ENCODE measurements around the gene GRIK4. TPM values are rescaled to one million over a fixed set of nuclear protein-coding genes. Genes with fewer than 3 reads are reported as not detected.

Gene GRIK4
- total and polyA plus RNA-seq, 11 donors, result 0.04 to 0.45 (median 0.12) TPM; not detected in 6

GRCh38 chr11:120676991-120677390 lies 165.4 kb downstream of the GRIK4 start:
- no peak overlapping the region for H3K27ac ChIP-seq
- H3K27me3 ChIP-seq, result peaks cover 0 to 58% (median 6%) of the 10 kb centered on the region in 9 donors
- H3K9me3 ChIP-seq, result peaks cover 0 to 3% (median 0%) of the 10 kb centered on the region in 12 donors
- ATAC-seq (no peak), DNase-seq (no peak)
- WGBS, 4 donors, result 41 to 74% (median 60%) methylated on average over 6 of the region's 6 CpGs
- H3K36me3 ChIP-seq, result no peaks in the 10 kb centered on the region
- H3K4me1 ChIP-seq, result peaks cover 0 to 5% (median 0%) of the 10 kb centered on the region in 12 donors
- no peak overlapping the region for H3K4me3 ChIP-seq
- intact Hi-C loops (cut with DNase I), result loop anchor here in 1 of 10 donors (10.0 kb wide), 1 partner anchor 248 kb away; no protein-coding TSS in a partner anchor
- no peak for TF ChIP-seq CTCF (IDR thresholded peaks at IDR 0.05)
- TF ChIP-seq POLR2A (IDR thresholded peaks at IDR 0.05), result no peak

GRCh38 chr11:120680322-120680721 lies 168.8 kb downstream of the GRIK4 start:
- WGBS, 4 donors, result 83 to 93% (median 87%) methylated on average over 5 of the region's 5 CpGs
- intact Hi-C loops (cut with DNase I), result loop anchor here in 8 of 10 donors (5.0 to 10.0 kb wide), 8 partner anchors 264 to 446 kb away; partner anchors contain the start of genes ARHGEF12 (in 1 of the 8) and TLCD5 (in 1 of the 8)
- no peak for ATAC-seq

GRCh38 chr11:120681434-120682331 lies 170.1 kb downstream of the GRIK4 start:
- Histone ChIP-seq H3K36me3 (no peaks in the 10 kb centered on the region), H3K27ac (no peak overlapping the region), H3K9me3 (no peaks in the 10 kb centered on the region), H3K27me3 (peaks cover 0 to 63% (median 8%) of the 10 kb centered on the region in 9 donors), H3K4me1 (no peaks in the 10 kb centered on the region), H3K4me3 (no peak overlapping the region)
- intact Hi-C loops (cut with DNase I), result loop anchor here in 8 of 10 donors (5.0 to 10.0 kb wide), 8 partner anchors 263 to 447 kb away; partner anchors contain the start of genes ARHGEF12 (in 1 of the 8) and TLCD5 (in 1 of the 8)
- 64 to 71% (median 66%) methylated on average over 16 of the region's 16 CpGs for WGBS, 4 donors
- no peak for DNase-seq
- TF ChIP-seq POLR2A (IDR thresholded peaks at IDR 0.05) (no peak), CTCF (IDR thresholded peaks at IDR 0.05) (no peak)
- no peak for ATAC-seq

More at GRCh38 chr11:120680322-120680721, 168.8 kb downstream of the GRIK4 start:
- no peak for DNase-seq
- Histone ChIP-seq H3K9me3 (no peaks in the 10 kb centered on the region), H3K27me3 (peaks cover 0 to 63% (median 8%) of the 10 kb centered on the region in 9 donors), H3K27ac (no peak overlapping the region), H3K4me1 (no peaks in the 10 kb centered on the region), H3K4me3 (no peak overlapping the region), H3K36me3 (no peaks in the 10 kb centered on the region)
- no peak for TF ChIP-seq POLR2A (IDR thresholded peaks at IDR 0.05)
- no peak for TF ChIP-seq CTCF (IDR thresholded peaks at IDR 0.05)

- Histone ChIP-seq H3K27ac (no peak overlapping the region), H3K4me1 (no peaks in the 10 kb centered on the region), H3K27me3 (peaks cover 0 to 63% (median 8%) of the 10 kb centered on the region in 9 donors), H3K4me3 (no peak overlapping the region), H3K9me3 (no peaks in the 10 kb centered on the region), H3K36me3 (no peaks in the 10 kb centered on the region)
- intact Hi-C loops (cut with DNase I), result loop anchor here in 8 of 10 donors (5.0 to 10.0 kb wide), 8 partner anchors 263 to 447 kb away; partner anchors contain the start of genes ARHGEF12 (in 1 of the 8) and TLCD5 (in 1 of the 8)
- ATAC-seq, result no peak
- 53 to 79% (median 69%) methylated on average over 3 of the region's 3 CpGs for WGBS, 4 donors
- no peak for DNase-seq
- TF ChIP-seq CTCF (IDR thresholded peaks at IDR 0.05), result no peak
- no peak for TF ChIP-seq POLR2A (IDR thresholded peaks at IDR 0.05)
Measured at GRCh38 chr11:120682332-120682649, 170.7 kb downstream of the GRIK4 start.
